ENCODE measurements around the gene ZC4H2. TPM values are rescaled to one million over a fixed set of nuclear protein-coding genes. Genes with fewer than 3 reads are reported as not detected.

The ZC4H2 gene
- total and polyA plus RNA-seq, 2 of the 13 experiments (the other 11 are each of a cell fraction or from before 2014, with no cell fraction given), result 6.1 to 12.8 TPM

GRCh38 chrX:64975491-64975890, 759 bp downstream of the ZC4H2 start (continued):
- TF ChIP-seq ZNF276 (CRISPR knock-in tag; IDR thresholded peaks at IDR 0.05; ENCODE audit: low read depth) (no peak), ATF7 (IDR thresholded peaks at IDR 0.05) (no peak), ATF7 (CRISPR knock-in tag; IDR thresholded peaks at IDR 0.05) (no peak)

GRCh38 chrX:64925480-64925879, 50.8 kb downstream of the ZC4H2 start:
- Histone ChIP-seq H3K79me2 (ENCODE audit: insufficient read depth, low read length) (no peaks in the 10 kb centered on the region), H3K27ac (ENCODE audit: extremely low read length, insufficient read depth, low read length) (no peak overlapping the region), H3K9ac (ENCODE audit: insufficient read depth, low read depth, low read length) (no peak overlapping the region), H3K4me1 (ENCODE audit: insufficient read depth, low read length) (no peaks in the 10 kb centered on the region), H3K9me3 (ENCODE audit: low read length) (no peaks in the 10 kb centered on the region), H3K27me3 (ENCODE audit: control insufficient read depth in 1 of 2, insufficient read depth in 2 of 2, low read length in 2 of 2) (no peaks in the 10 kb centered on the region), H3K36me3 (replicated peaks in 1 of 2; ENCODE audit: control insufficient read depth in 1 of 2, insufficient read depth in 2 of 2, low read length in 2 of 2) (no peaks in the 10 kb centered on the region), H2AFZ (ENCODE audit: low read length) (no peak overlapping the region), H4K20me1 (ENCODE audit: insufficient read depth, low read length) (no peaks in the 10 kb centered on the region), H3K4me2 (ENCODE audit: low read depth, low read length) (no peak overlapping the region), H3K4me3 (replicated peaks in 1 of 3; ENCODE audit: insufficient read depth in 1 of 3, low read depth in 2 of 3, low read length in 3 of 3) (no peak overlapping the region)
- no peak for TF ChIP-seq EEA1 (CRISPR knock-in tag; IDR thresholded peaks at IDR 0.05; ENCODE audit: borderline replicate concordance)
- TF ChIP-seq HNRNPH1 (optimal IDR thresholded peaks at IDR 0.05; ENCODE audit: low read depth, low read length), result no peak
- TF ChIP-seq SETDB1 (CRISPR knock-in tag; IDR thresholded peaks at IDR 0.05; ENCODE audit: borderline replicate concordance), result no peak
- no peak for TF ChIP-seq ZFP41 (CRISPR knock-in tag; IDR thresholded peaks at IDR 0.05; ENCODE audit: borderline replicate concordance)
- no peak for TF ChIP-seq ZNF850 (CRISPR knock-in tag; conservative IDR thresholded peaks at IDR 0.05)
- no peak for TF ChIP-seq NR1H2 (CRISPR knock-in tag; IDR thresholded peaks at IDR 0.05; ENCODE audit: borderline replicate concordance, low read depth)
- no peak for TF ChIP-seq TFDP2 (CRISPR knock-in tag; IDR thresholded peaks at IDR 0.05)
- no peak for TF ChIP-seq ARNTL (CRISPR knock-in tag; IDR thresholded peaks at IDR 0.05)
- TF ChIP-seq SMAD9 (CRISPR knock-in tag; IDR thresholded peaks at IDR 0.05), result no peak
- no peak for TF ChIP-seq UBTF (CRISPR knock-in tag; IDR thresholded peaks at IDR 0.05)
- no peak for TF ChIP-seq MYC (CRISPR knock-in tag; IDR thresholded peaks at IDR 0.05; ENCODE audit: borderline replicate concordance)
- no peak for TF ChIP-seq SAFB2 (CRISPR knock-in tag; IDR thresholded peaks at IDR 0.05; ENCODE audit: borderline replicate concordance, low read depth)
- TF ChIP-seq STAT5B (CRISPR knock-in tag; IDR thresholded peaks at IDR 0.05), result no peak
- TF ChIP-seq SKI (IDR thresholded peaks at IDR 0.05; ENCODE audit: partially characterized antibody), result no peak
- TF ChIP-seq GATAD1 (CRISPR knock-in tag; IDR thresholded peaks at IDR 0.05), result no peak
- TF ChIP-seq POLR2A (IDR thresholded peaks at IDR 0.05; ENCODE audit: insufficient read depth in 1 of 2, low read depth in 2 of 2, low read length in 2 of 2), result no peak
- no peak for TF ChIP-seq NR2F6 (IDR thresholded peaks at IDR 0.05)
- TF ChIP-seq NR2F6 (CRISPR knock-in tag; IDR thresholded peaks at IDR 0.05), result no peak
- FAIRE-seq, result no peak
- WGBS (ENCODE audit: low lambda C conversion rate), result 40% methylated on average over 1 of the region's 1 CpG
- intact Hi-C loops (cut with micrococcal nuclease; ENCODE audit: unreplicated experiment), result no loop called here
- DNase-seq (ENCODE audit: low spot score), result no peak
- ChIA-PET CTCF (ENCODE audit: low intra/inter-chr PET ratio, low total read pairs) (no interaction called here), POLR2A (no interaction called here)
- ATAC-seq, result no peak
- BruUV-seq (replicated peaks), result no TSS peak
- in situ Hi-C loops (cut with HindIII; ENCODE audit: extremely low pct_ligation_motif_present, low pct_unique_long_range_greater_than_20kb), result no loop called here
